HCT116 (cell line): ENCODE results near the gene TRAT1. TPM values are rescaled to one million over a fixed set of nuclear protein-coding genes. Genes with fewer than 3 reads are reported as not detected.

ENCODE experiments used
- ATAC-seq: fragments of 200-7000 bp; cut with Tn5 transposase; 2 replicates; pipeline ENCODE4 v1.9.1; 2020; ENCODE audit warnings: mild to moderate bottlenecking, moderate library complexity
- BruUV-seq: library from RNA; stranded (reverse); fragments of 400-500 nt; replicated peaks from 2 replicates; lab custom pipeline; 2021; lab: Mats Ljungman, UMichigan
- CTCF ChIA-PET: fragments of 300-600 bp; sonication (Branson Sonifier 250); formaldehyde crosslinking; loops from one replicate; lab custom pipeline; 2021; ENCODE audit warnings: antibody characterized with exemption; lab: Charles Lee
- POLR2A ChIA-PET: fragments of 300-600, 350-600 bp; sonication (Branson Sonifier 250); formaldehyde crosslinking; loops from one replicate; lab custom pipeline; 2021; ENCODE audit warnings: antibody characterized with exemption; lab: Charles Lee
- RAD21 ChIA-PET, 2 experiments: fragments of 300-600 bp; sonication (Branson Sonifier 250); formaldehyde crosslinking; loops; one replicate each; lab custom pipeline; 2023; ENCODE audit warnings: low total read pairs in 2 of 2; ENCODE audit not compliant: uncharacterized antibody in 2 of 2, unreplicated experiment in 2 of 2, low non-redundant PET in 1 of 2; lab: Charles Lee
- DNase-seq: peaks from one replicate; pipeline ENCODE4 v3.0.0-alpha.2; 2010; ENCODE audit warnings: low read depth, low spot score
- H2AFZ ChIP-seq: fragments of 200-600 bp; shearing (Covaris generic), sonication (generic); 2 replicates; pipeline ENCODE4 v1.6.1; 2017; ENCODE audit warnings: low read depth, mixed run types, mixed read lengths, antibody characterized with exemption, low read length; ENCODE audit not compliant: poor library complexity, severe bottlenecking
- H3K27ac ChIP-seq: 2 replicates; pipeline ENCODE4 v1.5.1; 2012; ENCODE audit warnings: low read depth, low read length
- H3K27me3 ChIP-seq: fragments of 200-600 bp; sonication (generic); 2 replicates; pipeline ENCODE4 v1.6.1; 2016; ENCODE audit warnings: mixed run types, low read length, mixed read lengths; ENCODE audit not compliant: insufficient read depth
- H3K36me3 ChIP-seq, 2 experiments: fragments of 200-500 bp in 1 of 2; fragments of 200-600 bp in 1 of 2; sonication (Bioruptor generic) in 1 of 2; sonication (generic) in 1 of 2; 2 replicates each; pipeline versions ENCODE4 v1.5.1 to v1.6.1; 2014 to 2016; ENCODE audit warnings: low read length in 2 of 2, inconsistent platforms in 1 of 2, mixed read lengths in 1 of 2, mixed run types in 1 of 2; ENCODE audit not compliant: insufficient read depth in 2 of 2, control insufficient read depth in 1 of 2
- H3K4me1 ChIP-seq, 2 experiments: fragments of 200-600 bp in 1 of 2; sonication (generic) in 1 of 2; 2 replicates each; pipeline versions ENCODE4 v1.5.1 to v1.6.1; 2012 to 2017; ENCODE audit warnings: low read length in 2 of 2, inconsistent platforms in 1 of 2, mild to moderate bottlenecking in 1 of 2, mixed read lengths in 1 of 2, mixed run types in 1 of 2, moderate library complexity in 1 of 2; ENCODE audit not compliant: insufficient read depth in 2 of 2, control insufficient read depth in 1 of 2
- H3K4me2 ChIP-seq: fragments of 200-600 bp; sonication (generic); 2 replicates; pipeline ENCODE4 v1.6.1; 2017; ENCODE audit warnings: mixed run types, low read length, mixed read lengths
- H3K4me3 ChIP-seq, 2 experiments: fragments of 200-600 bp in 1 of 2; sonication (generic) in 1 of 2; replicated peaks in 1 of 2; 2 replicates each; pipeline ENCODE4 v1.5.1; 2011 to 2016; ENCODE audit warnings: low read length in 2 of 2, control low read depth in 1 of 2, low read depth in 1 of 2, mild to moderate bottlenecking in 1 of 2, mixed read lengths in 1 of 2, mixed run types in 1 of 2
- H3K79me2 ChIP-seq: fragments of 200-600 bp; sonication (generic); 2 replicates; pipeline ENCODE4 v1.6.1; 2017; ENCODE audit warnings: mild to moderate bottlenecking, mixed run types, low read length, moderate library complexity, mixed read lengths; ENCODE audit not compliant: insufficient read depth
- H3K9ac ChIP-seq: fragments of 200-600 bp; sonication (generic); 2 replicates; pipeline ENCODE4 v1.6.1; 2016; ENCODE audit warnings: low read length, mixed read lengths
- H3K9me2 ChIP-seq: fragments of 200-600 bp; sonication (generic), shearing (Covaris generic); 2 replicates; pipeline ENCODE4 v1.6.1; 2017; ENCODE audit warnings: mixed run types, mild to moderate bottlenecking, moderate library complexity; ENCODE audit not compliant: insufficient read depth
- H3K9me3 ChIP-seq, 2 experiments: fragments of 200-500 bp in 1 of 2; fragments of 200-600 bp in 1 of 2; sonication (Bioruptor generic) in 1 of 2; sonication (generic) in 1 of 2; 2 replicates each; pipeline ENCODE4 v1.6.1; 2014 to 2017; ENCODE audit warnings: low read length in 2 of 2, mixed read lengths in 2 of 2, inconsistent platforms in 1 of 2, low read depth in 1 of 2, mild to moderate bottlenecking in 1 of 2, mixed run types in 1 of 2, moderate library complexity in 1 of 2; ENCODE audit not compliant: control insufficient read depth in 1 of 2, insufficient read depth in 1 of 2
- H4K20me1 ChIP-seq: fragments of 200-600 bp; sonication (generic), shearing (Covaris generic); 2 replicates; pipeline ENCODE4 v1.6.1; 2017; ENCODE audit warnings: mixed run types, mild to moderate bottlenecking, moderate library complexity; ENCODE audit not compliant: insufficient read depth
- ATF3 ChIP-seq: IDR thresholded peaks from 2 replicates; pipeline ENCODE4 v1.6.1; 2012
- CBX3 ChIP-seq: IDR thresholded peaks from 2 replicates; pipeline ENCODE4 v1.6.1; 2012; ENCODE audit warnings: low read depth
- CEBPB ChIP-seq: IDR thresholded peaks from 2 replicates; pipeline ENCODE4 v1.6.1; 2012; ENCODE audit warnings: low read depth
- EGR1 ChIP-seq: IDR thresholded peaks from 2 replicates; pipeline ENCODE4 v1.6.1; 2012; ENCODE audit warnings: low read depth
- ELF1 ChIP-seq: IDR thresholded peaks from 2 replicates; pipeline ENCODE4 v1.6.1; 2012; ENCODE audit warnings: low read depth, borderline replicate concordance
- EZH2 ChIP-seq: fragments of 200-600 bp; sonication (generic); IDR thresholded peaks from 2 replicates; pipeline ENCODE4 v1.6.1; 2017; ENCODE audit warnings: antibody characterized with exemption, mixed run types
- EZH2phosphoT487 ChIP-seq: fragments of 200-600 bp; IDR thresholded peaks from 2 replicates; pipeline ENCODE4 v1.6.1; 2018; ENCODE audit warnings: antibody characterized with exemption, borderline replicate concordance
- FOSL1 ChIP-seq: IDR thresholded peaks from 2 replicates; pipeline ENCODE4 v1.6.1; 2012; ENCODE audit warnings: low read depth
- JUND ChIP-seq: IDR thresholded peaks from 2 replicates; pipeline ENCODE4 v1.6.1; 2012
- MAX ChIP-seq: IDR thresholded peaks from 2 replicates; pipeline ENCODE4 v1.6.1; 2012
- POLR2A ChIP-seq: IDR thresholded peaks from 2 replicates; pipeline ENCODE4 v1.7.0; 2011; ENCODE audit warnings: borderline replicate concordance; ENCODE audit not compliant: insufficient read depth, insufficient read length; ENCODE audit errors: extremely low read depth
- POLR2AphosphoS5 ChIP-seq: IDR thresholded peaks from 2 replicates; pipeline ENCODE4 v1.6.1; 2011; ENCODE audit warnings: mild to moderate bottlenecking, low read depth, low read length, moderate library complexity
- RAD21 ChIP-seq: IDR thresholded peaks from 2 replicates; pipeline ENCODE4 v1.6.1; 2012; ENCODE audit warnings: low read depth, mild to moderate bottlenecking
- REST ChIP-seq: IDR thresholded peaks from 2 replicates; pipeline ENCODE4 v1.6.1; 2012; ENCODE audit warnings: low read depth
- SP1 ChIP-seq: IDR thresholded peaks from 2 replicates; pipeline ENCODE4 v1.6.1; 2012; ENCODE audit warnings: low read depth
- SRF ChIP-seq: IDR thresholded peaks from 2 replicates; pipeline ENCODE4 v1.6.1; 2012; ENCODE audit warnings: low read depth
- TCF7L2 ChIP-seq: IDR thresholded peaks from 2 replicates; pipeline ENCODE4 v1.7.0; 2011; ENCODE audit warnings: borderline replicate concordance, inconsistent platforms; ENCODE audit not compliant: insufficient read depth, insufficient read length; ENCODE audit errors: extremely low read depth
- YY1 ChIP-seq: IDR thresholded peaks from 2 replicates; pipeline ENCODE4 v1.6.1; 2011; ENCODE audit warnings: low read length, low read depth, moderate library complexity, mild to moderate bottlenecking; ENCODE audit not compliant: insufficient replicate concordance; ENCODE audit errors: extremely low read depth
- ZBTB33 ChIP-seq: IDR thresholded peaks from 2 replicates; pipeline ENCODE4 v1.6.1; 2011; ENCODE audit warnings: mild to moderate bottlenecking, low read length, moderate library complexity; ENCODE audit not compliant: insufficient replicate concordance; ENCODE audit errors: extremely low read depth
- ZNF274 ChIP-seq: fragments of 200-500 bp; sonication (Bioruptor generic); IDR thresholded peaks from 2 replicates; pipeline ENCODE4 v1.6.1; 2014; ENCODE audit warnings: mild to moderate bottlenecking, low read depth, low read length, inconsistent platforms
- intact Hi-C: fragments of 100-400 bp; cut with micrococcal nuclease; formaldehyde crosslinking; loops from 2 replicates; pipeline ENCODE4 v1.10.0; 2022
- total RNA-seq: library from RNA; stranded (reverse); gene quantifications from one replicate; pipeline ENCODE4 v1.2.1, GENCODE V29; 2021; ENCODE audit not compliant: unreplicated experiment

The TRAT1 gene
- total RNA-seq, 1 experiment from 2014 or later, result not detected

GRCh38 chr3:108791473-108791872 lies 31.1 kb upstream of the TRAT1 start (continued):
- no peak for TF ChIP-seq CEBPB
- no peak for TF ChIP-seq CBX3
- no peak for TF ChIP-seq POLR2A

GRCh38 chr3:108804437-108804836 lies 18.1 kb upstream of the TRAT1 start:
- Histone ChIP-seq H3K79me2 (no peaks in the 10 kb centered on the region), H3K4me1 (peaks cover 0 to 15% of the 10 kb centered on the region in 2 experiments; a peak in 1 of 4 replicates), H3K9me3 (no peaks in the 10 kb centered on the region), H2AFZ (no peak overlapping the region)
- ChIA-PET CTCF (no interaction called here), RAD21 (no interaction called here)
- no TSS peak for BruUV-seq
- intact Hi-C loops, result no loop called here
- TF ChIP-seq EGR1, result no peak
- TF ChIP-seq SRF, result no peak
- no peak for TF ChIP-seq POLR2AphosphoS5
- TF ChIP-seq ELF1, result no peak
- TF ChIP-seq FOSL1, result no peak
- TF ChIP-seq RAD21, result no peak
- no peak for TF ChIP-seq MAX
- no peak for TF ChIP-seq ZNF274
- TF ChIP-seq EZH2phosphoT487, result no peak
- TF ChIP-seq CBX3, result no peak
- no peak for TF ChIP-seq CEBPB
- TF ChIP-seq EZH2, result no peak
- TF ChIP-seq ZBTB33, result no peak
- TF ChIP-seq TCF7L2, result no peak
- no peak for TF ChIP-seq ATF3
- no peak for TF ChIP-seq REST
- TF ChIP-seq YY1, result no peak
- no peak for TF ChIP-seq SP1
- TF ChIP-seq JUND, result no peak
- TF ChIP-seq, all 23 proteins: peak for 0
- Histone ChIP-seq H3K9ac (no peak overlapping the region), H3K4me3 (no peak overlapping the region), H3K27me3 (no peaks in the 10 kb centered on the region), H3K36me3 (no peaks in the 10 kb centered on the region), H4K20me1 (no peaks in the 10 kb centered on the region), H3K27ac (no peak overlapping the region), H3K4me2 (peak overlapping the region; percentile 20), H3K9me2 (no peaks in the 10 kb centered on the region)
- POLR2A ChIA-PET, result no interaction called here
- no peak; the same call in 1 of the 2 replicates for ATAC-seq
- no peak for DNase-seq
